Spleen (tissue), 7 donors: ENCODE results near the gene ZNF254.

Experiments
- POLR2A ChIP-seq, 3 donors: fragments of 450-650 bp; IDR thresholded peaks; one replicate each; pipeline ENCODE4 v1.5.1; 2017; ENCODE audit warnings: antibody characterized with exemption in 3 of 3, mild to moderate bottlenecking in 1 of 3
- POLR2AphosphoS5 ChIP-seq, 3 donors: sonication (generic); formaldehyde crosslinking; IDR thresholded peaks; one replicate each; pipeline ENCODE4 v1.5.1; 2017; ENCODE audit warnings: antibody characterized with exemption in 3 of 3
- TF ChIP-seq, protein P1 (sequence below), 11 experiments: fragments of 200-600 bp in 7 of 11; fragments of 450-650 bp in 4 of 11; sonication (generic) in 4 of 11; IDR thresholded peaks in 8 of 11; conservative IDR thresholded peaks in 3 of 11; 1 replicate in 7 of 11; 2 replicates in 4 of 11; pipeline versions ENCODE4 v1.4.0 to v1.8.0; 2016 to 2021; ENCODE audit warnings: antibody characterized with exemption in 11 of 11, inconsistent platforms in 4 of 11, mild to moderate bottlenecking in 1 of 11
- donor health status: DM: no; HTN: no; CAD: no; lungs with moderate emphysema.
- donor health status: DM: no; HTN: no; CAD: no.
- donor health status: DM: no; HTN: no; CAD: no.

GRCh38 chr19:24098359-24098758, 11.4 kb downstream of the ZNF254 start:
- TF ChIP-seq POLR2A (IDR thresholded peaks at IDR 0.05) (no peak), POLR2AphosphoS5 (IDR thresholded peaks at IDR 0.05) (no peak)
- TF ChIP-seq, protein P1, sequence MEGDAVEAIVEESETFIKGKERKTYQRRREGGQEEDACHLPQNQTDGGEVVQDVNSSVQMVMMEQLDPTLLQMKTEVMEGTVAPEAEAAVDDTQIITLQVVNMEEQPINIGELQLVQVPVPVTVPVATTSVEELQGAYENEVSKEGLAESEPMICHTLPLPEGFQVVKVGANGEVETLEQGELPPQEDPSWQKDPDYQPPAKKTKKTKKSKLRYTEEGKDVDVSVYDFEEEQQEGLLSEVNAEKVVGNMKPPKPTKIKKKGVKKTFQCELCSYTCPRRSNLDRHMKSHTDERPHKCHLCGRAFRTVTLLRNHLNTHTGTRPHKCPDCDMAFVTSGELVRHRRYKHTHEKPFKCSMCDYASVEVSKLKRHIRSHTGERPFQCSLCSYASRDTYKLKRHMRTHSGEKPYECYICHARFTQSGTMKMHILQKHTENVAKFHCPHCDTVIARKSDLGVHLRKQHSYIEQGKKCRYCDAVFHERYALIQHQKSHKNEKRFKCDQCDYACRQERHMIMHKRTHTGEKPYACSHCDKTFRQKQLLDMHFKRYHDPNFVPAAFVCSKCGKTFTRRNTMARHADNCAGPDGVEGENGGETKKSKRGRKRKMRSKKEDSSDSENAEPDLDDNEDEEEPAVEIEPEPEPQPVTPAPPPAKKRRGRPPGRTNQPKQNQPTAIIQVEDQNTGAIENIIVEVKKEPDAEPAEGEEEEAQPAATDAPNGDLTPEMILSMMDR (IDR thresholded peaks at IDR 0.05 in 8 of 11, conservative IDR thresholded peaks at IDR 0.05 in 3 of 11), result no peak
